ENCODE data around the gene GLI2. TPM values are rescaled to one million over a fixed set of nuclear protein-coding genes. Genes with fewer than 3 reads are reported as not detected.

GLI2 gene
- total and polyA plus RNA-seq, 2 donors (not counting 1 experiment from before 2014, with no cell fraction given), result not detected

- no peaks in the 10 kb centered on the region for H4K20me1 ChIP-seq (ENCODE audit: control insufficient read depth, insufficient read depth, low read length, poor library complexity, severe bottlenecking)
- peaks cover 3 to 5% of the 10 kb centered on the region in 2 donors for H3K4me1 ChIP-seq (ENCODE audit: control insufficient read depth in 2 of 2, insufficient read depth in 2 of 2, low read length in 2 of 2)
- Mint-ChIP-seq H3K27me3 (peaks cover 47% of the 10 kb centered on the region), H3K4me3 (no peak overlapping the region), H3K4me1 (peaks cover 2% of the 10 kb centered on the region), H3K9me3 (ENCODE audit: insufficient read depth) (no peaks in the 10 kb centered on the region), H3K27ac (no peak overlapping the region)
- no peak for DNase-seq
- H3K27ac ChIP-seq (ENCODE audit: low read length in 2 of 2), result no peak overlapping the region
- no peak overlapping the region for H2AFZ ChIP-seq (ENCODE audit: insufficient read depth, low read depth, low read length, poor library complexity, severe bottlenecking)
- no peak for ATAC-seq (ENCODE audit: low read depth)
- H3K9ac ChIP-seq (ENCODE audit: low read length), result no peak overlapping the region
- no peak for TF ChIP-seq EZH2 (IDR thresholded peaks at IDR 0.05; ENCODE audit: borderline replicate concordance, insufficient read depth, low read depth, low read length, poor library complexity, severe bottlenecking)
- no peak for TF ChIP-seq CTCF (IDR thresholded peaks at IDR 0.05)
- ChIA-PET POLR2A (no interaction called here), CTCF (no interaction called here)
- H3K9me3 ChIP-seq (ENCODE audit: control extremely low read depth in 1 of 3, control insufficient read depth in 2 of 3, insufficient read depth in 1 of 3, low read length in 2 of 3), result no peaks in the 10 kb centered on the region
- 73% methylated on average over 8 of the region's 10 CpGs for WGBS (ENCODE audit: insufficient coverage)
- H3K79me2 ChIP-seq (ENCODE audit: control insufficient read depth, insufficient read depth, low read length), result no peaks in the 10 kb centered on the region
- intact Hi-C loops (cut with micrococcal nuclease), result no loop called here
- H3K4me2 ChIP-seq (replicated peaks; ENCODE audit: low read depth, low read length, poor library complexity, severe bottlenecking), result no peak overlapping the region
- H3K4me3 ChIP-seq (ENCODE audit: control extremely low read depth in 1 of 5, extremely low read depth in 1 of 5, insufficient read depth in 1 of 5, low read depth in 2 of 5, low read length in 4 of 5), result no peak overlapping the region
- no peaks in the 10 kb centered on the region for H3K36me3 ChIP-seq (replicated peaks in 1 of 2; ENCODE audit: control extremely low read depth in 1 of 2, control insufficient read depth in 1 of 2, extremely low read depth in 1 of 2, insufficient read depth in 2 of 2, low read length in 1 of 2)
- H3K27me3 ChIP-seq (replicated peaks in 1 of 4; ENCODE audit: control extremely low read depth in 1 of 4, control insufficient read depth in 3 of 4, insufficient read depth in 4 of 4, low read length in 3 of 4), result peaks cover 0 to 47% (median 23%) of the 10 kb centered on the region in 4 experiments
Observed at GRCh38 chr2:120738786-120739437, 3.2 kb downstream of the GLI2 start.

GRCh38 chr2:120739438-120740090 is 3.9 kb downstream of the GLI2 start:
- Mint-ChIP-seq H3K27ac (no peak overlapping the region), H3K9me3 (ENCODE audit: insufficient read depth) (no peaks in the 10 kb centered on the region), H3K4me1 (peaks cover 2% of the 10 kb centered on the region), H3K4me3 (no peak overlapping the region), H3K27me3 (peaks cover 50% of the 10 kb centered on the region)
- no peak overlapping the region for H3K4me3 ChIP-seq (ENCODE audit: control extremely low read depth in 1 of 5, extremely low read depth in 1 of 5, insufficient read depth in 1 of 5, low read depth in 2 of 5, low read length in 4 of 5)
- peaks cover 3 to 5% of the 10 kb centered on the region in 2 donors for H3K4me1 ChIP-seq (ENCODE audit: control insufficient read depth in 2 of 2, insufficient read depth in 2 of 2, low read length in 2 of 2)
- H3K4me2 ChIP-seq (replicated peaks; ENCODE audit: low read depth, low read length, poor library complexity, severe bottlenecking), result no peak overlapping the region
- intact Hi-C loops (cut with micrococcal nuclease), result no loop called here
- no peak overlapping the region for H2AFZ ChIP-seq (ENCODE audit: insufficient read depth, low read depth, low read length, poor library complexity, severe bottlenecking)
- no peaks in the 10 kb centered on the region for H3K79me2 ChIP-seq (ENCODE audit: control insufficient read depth, insufficient read depth, low read length)
- no peak for TF ChIP-seq CTCF (IDR thresholded peaks at IDR 0.05)
- TF ChIP-seq EZH2 (IDR thresholded peaks at IDR 0.05; ENCODE audit: borderline replicate concordance, insufficient read depth, low read depth, low read length, poor library complexity, severe bottlenecking), result no peak
- CTCF ChIA-PET, result no interaction called here
- H3K9ac ChIP-seq (ENCODE audit: low read length), result no peak overlapping the region
- DNase-seq, result no peak
- H3K9me3 ChIP-seq (ENCODE audit: control extremely low read depth in 1 of 3, control insufficient read depth in 2 of 3, insufficient read depth in 1 of 3, low read length in 2 of 3), result no peaks in the 10 kb centered on the region
- no peak overlapping the region for H3K27ac ChIP-seq (ENCODE audit: low read length in 2 of 2)
- 75% methylated on average over 5 of the region's 8 CpGs for WGBS (ENCODE audit: insufficient coverage)
- POLR2A ChIA-PET, result no interaction called here
- no peaks in the 10 kb centered on the region for H3K36me3 ChIP-seq (replicated peaks in 1 of 2; ENCODE audit: control extremely low read depth in 1 of 2, control insufficient read depth in 1 of 2, extremely low read depth in 1 of 2, insufficient read depth in 2 of 2, low read length in 1 of 2)
- H4K20me1 ChIP-seq (ENCODE audit: control insufficient read depth, insufficient read depth, low read length, poor library complexity, severe bottlenecking), result no peaks in the 10 kb centered on the region
- peaks cover 0 to 47% (median 22%) of the 10 kb centered on the region in 4 experiments for H3K27me3 ChIP-seq (replicated peaks in 1 of 4; ENCODE audit: control extremely low read depth in 1 of 4, control insufficient read depth in 3 of 4, insufficient read depth in 4 of 4, low read length in 3 of 4)
- no peak for ATAC-seq (ENCODE audit: low read depth)

All from B cell (primary cell).